GM19324 (cell line): ENCODE data around the gene SPATA33.
"Not testable (repeated sequence)": the region's sequence is repeated elsewhere in the genome, so short reads cannot be mapped to it uniquely, and the experiment has no call there.

Source experiments
- ATAC-seq: cut with Tn5 transposase; IDR thresholded peaks from one replicate; pipeline ENCODE4 v1.9.1; 2021; ENCODE audit warnings: mild to moderate bottlenecking, moderate library complexity; ENCODE audit not compliant: unreplicated experiment, low FRiP score

The SPATA33 gene

DNA sequence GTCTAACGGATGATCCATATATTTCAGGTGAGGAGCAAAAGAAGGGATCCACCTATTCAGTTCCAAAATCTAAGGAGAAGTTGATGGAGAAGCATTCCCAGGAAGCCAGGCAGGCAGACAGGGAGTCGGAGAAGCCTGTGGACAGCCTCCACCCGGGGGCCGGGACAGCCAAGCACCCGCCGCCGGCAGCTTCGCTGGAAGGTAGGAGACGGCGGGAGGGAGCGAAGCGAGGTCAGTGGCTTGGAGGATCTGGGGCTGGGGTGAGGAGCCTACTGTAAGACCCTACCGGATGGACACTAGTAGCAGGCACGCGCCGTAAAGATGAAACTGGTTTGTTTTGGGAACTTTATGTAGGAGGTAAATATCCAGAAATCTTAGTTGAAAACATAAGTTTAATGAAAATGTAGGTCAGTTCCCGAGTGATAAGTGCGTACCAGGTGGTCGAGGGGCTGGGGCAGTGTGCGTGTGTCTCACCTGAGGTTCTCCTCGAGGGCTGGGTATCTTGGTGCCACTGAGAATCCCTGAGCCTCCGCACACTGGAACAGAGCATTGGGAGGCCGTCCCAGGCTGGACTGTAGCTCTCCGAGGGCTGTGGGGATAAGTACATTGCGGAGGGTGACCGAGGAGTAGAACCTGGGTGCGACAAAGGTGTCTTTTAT lies 714 bp downstream of the SPATA33 start:
- no peak for ATAC-seq

DNA sequence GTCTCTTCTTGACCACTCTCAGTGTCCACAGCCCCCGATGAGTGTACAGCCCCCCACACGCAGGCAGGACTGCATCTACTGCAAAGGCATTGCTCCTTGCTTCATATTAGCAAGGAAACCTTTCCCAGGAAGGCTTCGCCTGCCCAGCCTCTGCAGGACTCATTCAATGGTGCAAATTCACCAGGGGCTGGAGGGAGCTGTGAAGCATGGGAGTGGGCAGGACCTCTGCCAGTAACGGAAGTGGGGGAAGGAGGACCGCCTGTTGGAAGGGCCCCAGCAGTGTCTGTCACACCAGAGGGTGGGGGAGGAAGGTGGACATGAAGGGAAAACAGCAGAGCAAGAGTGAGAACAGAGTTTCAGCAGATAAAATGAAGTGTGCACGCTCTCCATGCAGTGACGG lies 2.5 kb downstream of the SPATA33 start:
- no peak for ATAC-seq

DNA sequence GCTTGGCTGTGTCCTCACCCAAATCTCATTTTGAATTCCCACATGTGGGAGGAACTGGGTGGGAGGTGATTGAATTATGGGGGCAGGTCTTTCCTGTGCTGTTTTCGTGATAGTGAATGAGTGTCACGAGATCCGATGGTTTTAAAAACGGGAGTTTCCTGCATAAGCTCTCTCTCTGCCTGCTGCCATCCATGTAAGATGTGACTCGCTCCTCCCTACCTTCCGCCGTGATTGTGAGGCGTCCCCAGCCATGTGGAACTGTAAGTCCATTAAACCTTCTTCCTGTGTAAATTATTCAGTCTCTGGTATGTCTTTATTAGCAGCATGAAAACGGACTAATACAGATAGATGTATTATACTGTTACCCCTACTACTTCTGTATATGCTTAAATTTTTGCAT lies 3.6 kb downstream of the SPATA33 start:
- ATAC-seq = no peak

DNA sequence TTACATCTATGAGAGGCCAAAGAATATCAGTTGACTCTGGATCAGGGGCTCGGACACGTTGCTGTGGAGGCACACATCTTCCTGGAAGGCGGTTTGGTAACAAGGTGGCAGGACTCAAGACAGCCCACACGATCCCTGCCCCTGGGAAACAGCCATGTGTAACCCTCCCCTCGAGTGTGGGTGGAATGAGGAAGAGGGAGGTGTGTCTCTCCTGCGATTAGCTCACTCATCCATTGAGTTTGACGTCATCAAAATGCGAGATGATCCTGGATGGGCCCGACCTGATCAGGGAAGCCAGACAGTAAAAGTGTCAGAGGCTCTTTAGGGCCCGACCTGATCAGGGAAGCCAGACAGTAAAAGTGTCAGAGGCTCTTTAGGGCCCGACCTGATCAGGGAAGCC lies 6.6 kb downstream of the SPATA33 start:
- ATAC-seq = not testable (repeated sequence)

DNA sequence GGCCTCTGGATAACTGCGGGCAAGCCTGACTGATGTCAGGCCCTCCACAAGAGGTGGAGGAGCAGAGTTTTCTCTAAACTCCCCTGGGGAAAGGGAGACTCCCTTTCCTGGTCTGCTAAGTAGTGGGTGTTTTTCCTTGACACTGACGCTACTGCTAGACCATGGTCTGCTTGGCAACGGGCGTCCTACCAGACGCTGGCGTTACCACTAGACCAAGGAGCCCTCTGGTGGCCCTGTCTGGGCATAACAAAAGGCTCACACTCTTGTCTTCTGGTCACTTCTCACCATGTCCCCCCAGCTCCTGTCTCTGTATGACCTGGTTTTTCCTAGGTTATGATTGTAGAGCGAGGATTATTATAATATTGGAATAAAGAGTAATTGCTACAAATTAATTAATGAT lies 9.4 kb downstream of the SPATA33 start:
- ATAC-seq = not testable (repeated sequence)

DNA sequence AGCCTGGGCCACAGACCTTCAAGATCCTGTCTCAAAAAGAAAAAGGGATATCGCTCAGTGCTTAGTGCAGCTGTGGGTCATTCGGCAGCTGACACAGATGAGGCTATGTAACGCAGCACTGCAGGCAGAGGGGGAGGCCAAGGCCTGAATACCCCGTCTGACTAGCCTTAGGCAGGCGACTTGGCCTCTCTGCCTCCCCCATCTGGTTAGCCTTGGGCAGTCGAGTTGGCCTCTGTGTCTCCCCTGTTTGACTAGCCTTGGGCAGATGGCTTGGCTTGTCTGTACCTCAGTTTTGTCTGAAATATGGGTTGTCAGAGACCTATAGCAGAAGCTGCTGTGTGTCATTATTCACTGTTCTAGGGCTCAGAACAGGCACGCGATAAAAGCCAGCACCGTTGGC lies 10.0 kb downstream of the SPATA33 start:
- no peak for ATAC-seq

DNA sequence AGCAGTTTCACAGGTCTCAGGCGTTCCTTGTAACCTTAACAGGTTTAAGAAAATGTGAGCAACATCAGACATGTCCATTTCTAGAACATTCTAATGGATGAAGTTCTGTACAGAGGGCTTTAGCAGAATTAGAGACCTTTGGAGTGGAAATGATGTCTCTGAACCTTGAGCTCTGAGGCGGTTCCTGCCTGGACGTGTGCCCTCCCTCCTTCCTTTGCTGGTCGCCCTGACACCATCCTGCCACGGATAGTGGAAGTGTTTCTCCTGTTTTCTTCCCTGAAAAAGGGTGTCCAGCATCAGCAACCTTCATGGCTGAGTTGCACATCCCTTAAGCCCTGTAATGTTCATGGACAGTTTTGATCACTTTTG lies 11.1 kb downstream of the SPATA33 start:
- ATAC-seq = no peak

DNA sequence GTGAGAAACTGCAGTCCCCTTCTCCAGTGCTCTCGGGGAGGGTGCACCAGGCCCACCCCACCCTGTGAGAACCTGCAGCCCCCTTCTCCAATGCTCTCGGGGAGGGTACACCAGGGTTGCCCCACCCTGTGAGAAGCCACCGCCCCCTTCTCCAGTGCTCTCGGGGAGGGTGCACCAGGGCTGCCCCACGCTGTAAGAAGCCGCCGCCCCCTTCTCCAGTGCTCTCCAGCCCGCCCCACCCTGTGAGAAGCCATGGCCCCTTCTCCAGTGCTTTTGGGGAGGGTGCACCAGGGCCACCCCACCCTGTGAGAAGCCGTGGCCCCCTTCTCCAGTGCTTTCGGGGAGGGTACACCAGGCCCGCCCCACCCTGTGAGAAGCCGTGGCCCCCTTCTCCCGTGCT lies 12.1 kb downstream of the SPATA33 start:
- ATAC-seq = no peak

DNA sequence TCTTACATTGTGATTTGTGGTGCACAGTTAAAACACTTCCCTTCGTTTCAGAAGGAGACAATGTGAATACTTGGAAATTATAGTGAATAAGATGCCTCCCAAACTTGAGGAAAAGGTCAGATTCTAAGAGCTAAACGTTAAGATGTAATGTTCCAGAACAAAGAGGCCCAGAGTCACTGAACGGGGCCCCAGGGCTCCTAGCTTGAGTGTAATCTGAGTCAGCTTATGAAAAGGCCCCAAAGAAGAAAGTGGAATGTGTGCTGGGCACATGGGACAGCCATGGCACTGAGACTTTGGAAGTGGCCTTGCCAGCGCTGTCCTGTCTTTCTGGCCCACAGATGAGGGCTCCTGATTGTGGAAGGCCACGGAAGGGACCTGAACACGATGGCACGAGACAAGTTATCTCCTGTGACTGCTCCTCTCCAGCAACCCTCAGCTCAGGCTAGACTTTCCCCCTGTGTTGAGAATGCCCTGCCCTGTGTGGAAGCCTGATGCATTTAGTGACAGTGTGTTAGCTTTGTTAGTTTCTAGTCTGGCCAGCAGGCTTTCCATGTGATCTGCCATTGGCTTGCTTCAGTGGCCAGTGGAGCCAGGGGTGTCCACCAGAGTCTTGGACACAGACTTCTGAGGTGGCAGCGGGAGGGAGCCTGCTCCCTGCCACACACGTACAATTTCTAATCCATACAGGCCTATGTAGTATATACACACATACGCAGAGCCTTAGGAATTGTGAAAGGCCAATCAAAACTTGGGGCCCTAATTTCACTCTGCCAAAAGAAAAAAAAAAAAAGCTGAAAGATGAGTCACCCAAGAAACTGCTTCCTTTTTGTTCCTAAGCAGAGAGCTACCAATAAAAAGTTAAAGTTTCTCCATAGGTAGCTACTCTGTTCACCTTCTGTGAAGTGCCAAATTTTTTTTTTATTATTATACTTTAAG lies 13.1 kb downstream of the SPATA33 start:
- ATAC-seq = no peak

DNA sequence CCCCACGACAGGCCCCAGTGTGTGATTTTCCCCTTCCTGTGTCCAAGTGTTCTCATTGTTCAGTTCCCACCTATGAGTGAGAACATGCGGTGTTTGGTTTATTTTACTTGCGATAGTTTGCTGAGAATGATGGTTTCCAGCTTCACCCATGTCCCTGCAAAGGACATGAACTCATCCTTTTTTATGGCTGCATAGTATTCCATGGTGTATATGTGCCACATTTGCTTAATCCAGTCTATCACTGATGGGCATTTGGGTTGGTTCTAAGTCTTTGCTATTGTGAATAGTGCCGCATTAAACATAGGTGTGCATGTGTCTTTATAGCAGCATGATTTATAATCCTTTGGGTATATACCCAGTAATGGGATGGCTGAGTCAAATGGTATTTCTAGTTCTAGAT lies 13.9 kb downstream of the SPATA33 start:
- not testable (repeated sequence) for ATAC-seq

DNA sequence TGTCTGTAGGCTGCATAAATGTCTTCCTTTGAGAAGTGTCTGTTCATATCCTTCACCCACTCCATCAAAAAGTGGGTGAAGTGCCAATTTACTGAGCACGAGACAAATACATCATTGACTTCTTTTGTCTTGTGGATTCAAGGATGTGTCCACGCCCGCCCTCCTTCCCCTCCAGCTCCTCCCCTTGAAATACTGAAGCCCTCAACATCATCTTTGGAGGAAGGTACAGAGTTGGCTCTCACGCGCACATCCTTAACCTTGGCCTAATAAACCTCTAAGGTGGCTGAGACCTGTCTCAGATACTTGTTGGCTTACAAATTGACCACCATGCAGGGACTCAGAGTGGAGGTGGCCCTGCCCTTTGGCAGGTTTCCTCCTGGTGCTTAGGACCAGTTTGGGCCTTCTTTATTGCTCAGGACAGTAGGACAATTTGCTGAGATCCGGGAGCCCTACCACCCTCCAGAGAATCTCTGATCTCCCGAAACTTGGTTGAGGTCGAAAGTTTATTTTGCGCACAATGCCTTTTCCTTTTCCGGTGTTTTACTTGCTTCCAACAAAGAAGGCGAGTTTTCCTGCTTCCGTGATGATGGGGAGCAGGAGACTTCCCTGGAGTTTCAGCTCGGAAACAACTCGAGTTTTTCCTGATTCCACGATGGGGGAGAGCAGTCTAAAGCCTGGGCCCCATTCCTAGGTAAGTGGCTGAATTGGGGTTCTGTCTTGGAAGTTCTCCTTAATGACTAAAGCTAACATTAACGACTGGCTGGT lies 14.7 kb downstream of the SPATA33 start:
- no peak for ATAC-seq

DNA sequence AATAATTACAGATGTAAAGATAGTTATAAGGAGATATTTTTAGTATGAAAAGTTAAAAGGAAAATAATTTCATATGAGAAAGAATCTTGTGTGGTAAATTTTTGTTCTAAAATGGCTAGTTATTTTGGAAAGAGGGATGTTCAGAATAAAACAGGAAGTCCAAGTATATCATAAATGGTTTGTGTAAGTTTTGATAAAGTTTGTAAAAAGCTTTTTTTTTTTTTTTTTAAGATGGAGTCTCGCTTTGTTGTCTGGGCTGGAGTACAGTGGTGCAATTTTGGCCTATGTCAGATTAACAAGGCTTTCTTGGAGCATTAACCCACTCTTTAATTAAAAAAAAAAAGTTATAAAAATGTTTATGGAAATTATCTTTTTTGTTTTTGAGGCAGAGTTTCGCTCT lies 20.6 kb downstream of the SPATA33 start:
- ATAC-seq = no peak

DNA sequence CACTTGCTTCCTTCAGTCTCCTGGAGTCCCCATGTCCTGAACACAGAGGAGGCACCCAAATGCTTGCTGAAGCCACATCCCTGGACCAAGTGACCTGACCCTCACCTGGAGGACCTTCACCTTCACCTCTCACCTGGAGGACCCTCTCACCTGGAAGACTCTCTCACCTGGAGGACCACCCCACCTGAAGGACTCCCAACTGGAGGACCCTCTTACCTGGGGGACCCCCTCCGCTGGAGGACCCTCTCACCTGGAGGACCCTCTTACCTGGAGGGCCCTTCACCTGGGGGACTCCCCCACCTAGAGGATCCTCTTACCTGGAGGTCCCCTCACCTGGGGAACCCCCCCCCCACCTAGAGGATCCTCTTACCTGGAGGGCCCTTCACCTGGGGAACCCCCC lies 28.3 kb downstream of the SPATA33 start:
- no peak for ATAC-seq

DNA sequence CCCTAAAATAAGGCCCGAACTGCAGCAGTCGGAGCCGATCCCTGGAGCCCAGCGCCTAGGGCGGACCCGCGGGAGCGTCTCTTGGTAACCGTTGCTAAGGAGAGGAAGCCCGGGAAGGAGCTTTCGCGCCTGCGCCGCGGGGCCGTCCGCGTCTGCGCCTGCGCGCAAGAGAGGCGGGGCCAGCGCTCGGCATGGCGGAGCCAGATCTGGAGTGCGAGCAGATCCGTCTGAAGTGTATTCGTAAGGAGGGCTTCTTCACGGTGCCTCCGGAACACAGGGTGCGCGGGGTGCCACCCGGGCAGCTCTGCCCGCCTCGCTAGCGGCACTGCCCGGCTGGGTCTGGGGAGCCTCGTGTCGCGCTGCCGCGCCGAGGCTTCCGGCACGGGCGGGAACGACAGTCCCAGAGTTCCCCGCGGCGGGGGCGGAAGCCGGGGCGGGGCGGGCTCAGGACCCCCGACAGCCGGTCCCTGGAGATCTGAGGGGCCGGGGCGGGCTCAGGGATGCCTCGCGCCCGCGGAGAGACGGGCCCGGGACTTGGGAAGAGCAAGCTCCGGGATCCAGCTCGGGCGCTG lies 29.0 kb downstream of the SPATA33 start, which contains the start of gene CDK10:
Gene CDK10 (plus strand): TSS at position 170 of the 572 bp plus-strand sequence. CDS start 22 bp downstream, at position 192.
- ATAC-seq = peak; percentile 88

DNA sequence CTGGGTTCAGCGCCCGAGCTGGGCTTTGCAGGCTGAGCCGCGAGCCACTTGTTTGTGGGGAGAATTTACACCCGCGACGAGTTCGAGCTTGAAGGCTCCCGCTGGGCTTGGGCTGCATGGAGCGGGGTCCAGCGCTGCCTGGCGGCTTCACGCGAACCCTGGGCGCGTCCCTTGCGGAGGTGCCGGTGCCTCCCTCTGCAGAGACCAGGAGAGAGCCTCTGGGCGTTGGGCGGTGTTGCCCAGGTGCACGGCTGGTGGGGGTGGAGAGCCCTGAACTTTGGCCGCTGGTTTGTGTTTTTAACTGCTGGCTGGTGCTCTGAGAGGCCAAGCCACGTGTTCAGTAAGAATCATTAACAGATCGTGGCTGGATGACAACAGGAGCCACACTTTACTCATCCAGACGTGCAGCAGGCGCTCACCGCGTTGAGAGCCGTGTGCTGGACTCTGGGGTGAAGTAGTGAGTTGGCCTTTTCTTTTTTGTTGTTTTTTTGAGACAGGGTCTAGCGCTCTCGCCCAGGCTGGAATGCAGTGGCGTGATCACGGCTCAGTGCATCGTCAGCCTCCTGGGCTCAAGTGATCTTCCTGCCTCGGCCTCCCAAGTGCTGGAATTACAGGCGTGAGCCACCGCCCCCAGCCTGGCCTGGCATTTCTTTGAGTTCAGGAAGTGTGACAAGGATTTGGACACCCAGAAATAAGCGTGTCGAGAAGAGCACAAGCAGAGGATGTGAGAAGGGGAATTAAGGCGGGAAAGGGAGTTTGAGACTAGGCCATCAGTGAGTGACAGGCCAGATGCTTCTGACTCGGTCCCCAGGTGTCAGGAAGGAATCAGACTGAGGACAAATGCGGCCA lies 29.7 kb downstream of the SPATA33 start:
- ATAC-seq = peak; percentile 53

DNA sequence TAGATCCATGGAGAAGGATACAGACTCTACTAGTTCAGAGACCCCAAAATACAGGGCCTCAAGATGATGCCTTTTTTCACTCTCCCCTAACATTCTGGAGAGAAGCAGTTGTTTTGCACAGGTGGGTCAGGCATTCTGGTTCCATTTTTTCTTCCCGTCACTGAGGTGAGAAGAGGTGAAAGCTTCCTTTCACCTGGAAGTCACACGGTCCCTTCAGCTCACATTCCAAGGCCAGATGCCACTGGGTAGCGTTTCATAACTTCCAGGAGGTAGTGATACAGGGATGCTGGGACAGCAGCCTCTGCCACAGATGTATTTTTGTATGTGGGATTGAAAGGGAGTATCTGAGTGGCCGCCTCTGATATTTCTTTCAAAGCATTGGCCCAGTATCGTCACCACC lies 30.8 kb downstream of the SPATA33 start:
- ATAC-seq = no peak

DNA sequence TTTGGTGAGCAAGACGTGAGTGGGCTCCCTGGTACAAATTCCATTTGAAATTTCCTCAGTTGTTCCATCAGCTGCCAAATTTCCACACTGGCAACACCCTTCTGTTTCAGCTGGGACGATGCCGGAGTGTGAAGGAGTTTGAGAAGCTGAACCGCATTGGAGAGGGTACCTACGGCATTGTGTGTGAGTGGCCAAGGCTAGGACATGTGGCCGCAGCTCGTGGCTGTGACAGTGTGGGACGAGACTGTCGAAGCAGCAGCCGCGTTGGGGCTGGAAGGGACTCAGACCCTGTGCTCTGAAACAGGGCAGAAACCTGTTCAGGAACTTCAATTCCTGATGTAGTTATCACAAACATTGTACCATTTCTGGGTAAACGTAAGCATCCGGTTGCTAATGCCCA lies 31.5 kb downstream of the SPATA33 start:
- no peak for ATAC-seq

DNA sequence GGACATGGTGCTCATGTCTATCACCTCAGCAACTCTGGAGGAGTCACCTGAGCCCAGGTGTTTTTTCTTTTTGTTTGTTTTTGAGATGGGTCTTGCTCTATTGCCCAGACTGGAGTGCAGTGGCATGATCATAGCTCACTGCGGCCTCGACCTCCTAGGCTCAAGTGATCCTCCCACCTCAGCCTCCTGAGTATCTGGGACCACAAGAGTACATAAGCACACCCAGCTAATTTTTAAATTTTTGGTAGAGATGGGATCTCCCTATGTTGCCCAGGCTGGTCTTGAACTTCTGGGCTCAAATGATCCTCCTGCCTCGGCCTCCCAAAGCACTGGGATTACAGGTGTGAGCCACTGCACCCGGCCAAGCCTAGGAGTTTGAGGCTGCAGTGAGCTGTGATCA lies 32.0 kb downstream of the SPATA33 start:
- ATAC-seq = not testable (repeated sequence)

DNA sequence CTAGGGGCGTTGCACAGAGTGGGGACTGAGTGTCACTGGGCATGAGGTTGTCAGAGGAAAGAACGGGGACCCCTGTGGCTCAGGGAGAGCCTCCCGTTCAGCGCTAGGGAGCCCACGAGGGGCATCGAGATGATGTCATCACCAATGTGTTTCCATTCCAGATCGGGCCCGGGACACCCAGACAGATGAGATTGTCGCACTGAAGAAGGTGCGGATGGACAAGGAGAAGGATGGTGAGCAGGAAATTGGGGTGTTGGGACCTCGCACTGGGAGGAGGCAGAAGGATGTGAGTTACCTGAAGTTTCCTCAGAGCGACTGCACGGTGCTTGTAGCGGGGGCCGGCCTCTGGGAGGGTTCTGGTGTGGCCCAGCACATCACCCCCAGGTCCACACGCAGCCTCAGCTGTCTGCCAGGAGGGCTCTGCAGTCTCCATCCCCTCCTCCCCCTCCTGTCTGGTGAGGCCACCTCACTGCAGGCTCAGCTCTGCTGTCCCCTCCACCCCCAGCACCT lies 32.8 kb downstream of the SPATA33 start:
- ATAC-seq = no peak
